Lower leg skin (tissue), 3 donors: Measurements from ENCODE around the gene ARID1B.

Experiments
- POLR2A ChIP-seq, 2 donors: fragments of 450-650 bp; IDR thresholded peaks; one replicate each; pipeline ENCODE4 v1.6.1; 2016 to 2017; ENCODE audit warnings: antibody characterized with exemption in 2 of 2, mild to moderate bottlenecking in 1 of 2, moderate library complexity in 1 of 2
- TF ChIP-seq, protein P1 (sequence below), 3 donors: fragments of 450-650 bp; IDR thresholded peaks; one replicate each; pipeline ENCODE4 v1.5.1; 2016; ENCODE audit warnings: antibody characterized with exemption in 3 of 3, mild to moderate bottlenecking in 3 of 3, moderate library complexity in 2 of 3

DNA sequence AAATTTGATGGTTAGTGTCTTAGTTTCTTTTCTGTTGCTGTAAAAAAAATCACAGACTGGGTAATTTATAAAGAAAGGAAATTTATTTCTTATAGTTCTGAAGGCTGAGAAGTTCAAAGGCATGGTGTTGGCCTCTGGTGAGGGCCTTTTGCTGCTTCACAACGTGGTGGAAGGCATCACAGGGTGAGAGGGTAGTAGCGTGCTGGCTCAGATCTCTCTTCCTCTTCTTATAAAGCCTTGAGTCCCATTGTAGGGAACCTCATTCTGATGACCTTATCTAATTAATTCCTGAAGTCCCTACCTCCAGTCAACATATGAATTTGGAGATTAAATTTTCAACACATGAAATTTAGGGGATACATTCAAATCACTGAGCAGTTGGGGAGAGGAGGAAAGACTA, 62.0 kb downstream of the ARID1B start:
- TF ChIP-seq, protein P1, sequence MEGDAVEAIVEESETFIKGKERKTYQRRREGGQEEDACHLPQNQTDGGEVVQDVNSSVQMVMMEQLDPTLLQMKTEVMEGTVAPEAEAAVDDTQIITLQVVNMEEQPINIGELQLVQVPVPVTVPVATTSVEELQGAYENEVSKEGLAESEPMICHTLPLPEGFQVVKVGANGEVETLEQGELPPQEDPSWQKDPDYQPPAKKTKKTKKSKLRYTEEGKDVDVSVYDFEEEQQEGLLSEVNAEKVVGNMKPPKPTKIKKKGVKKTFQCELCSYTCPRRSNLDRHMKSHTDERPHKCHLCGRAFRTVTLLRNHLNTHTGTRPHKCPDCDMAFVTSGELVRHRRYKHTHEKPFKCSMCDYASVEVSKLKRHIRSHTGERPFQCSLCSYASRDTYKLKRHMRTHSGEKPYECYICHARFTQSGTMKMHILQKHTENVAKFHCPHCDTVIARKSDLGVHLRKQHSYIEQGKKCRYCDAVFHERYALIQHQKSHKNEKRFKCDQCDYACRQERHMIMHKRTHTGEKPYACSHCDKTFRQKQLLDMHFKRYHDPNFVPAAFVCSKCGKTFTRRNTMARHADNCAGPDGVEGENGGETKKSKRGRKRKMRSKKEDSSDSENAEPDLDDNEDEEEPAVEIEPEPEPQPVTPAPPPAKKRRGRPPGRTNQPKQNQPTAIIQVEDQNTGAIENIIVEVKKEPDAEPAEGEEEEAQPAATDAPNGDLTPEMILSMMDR (IDR thresholded peaks at IDR 0.05), result no peak
- TF ChIP-seq POLR2A (IDR thresholded peaks at IDR 0.05), result no peak
